ENCODE measurements around the gene KIDINS220. TPM values are rescaled to one million over a fixed set of nuclear protein-coding genes. Genes with fewer than 3 reads are reported as not detected.

The KIDINS220 gene
- total RNA-seq, 2 donors from 2014 or later: 25.6 to 25.8 TPM

DNA sequence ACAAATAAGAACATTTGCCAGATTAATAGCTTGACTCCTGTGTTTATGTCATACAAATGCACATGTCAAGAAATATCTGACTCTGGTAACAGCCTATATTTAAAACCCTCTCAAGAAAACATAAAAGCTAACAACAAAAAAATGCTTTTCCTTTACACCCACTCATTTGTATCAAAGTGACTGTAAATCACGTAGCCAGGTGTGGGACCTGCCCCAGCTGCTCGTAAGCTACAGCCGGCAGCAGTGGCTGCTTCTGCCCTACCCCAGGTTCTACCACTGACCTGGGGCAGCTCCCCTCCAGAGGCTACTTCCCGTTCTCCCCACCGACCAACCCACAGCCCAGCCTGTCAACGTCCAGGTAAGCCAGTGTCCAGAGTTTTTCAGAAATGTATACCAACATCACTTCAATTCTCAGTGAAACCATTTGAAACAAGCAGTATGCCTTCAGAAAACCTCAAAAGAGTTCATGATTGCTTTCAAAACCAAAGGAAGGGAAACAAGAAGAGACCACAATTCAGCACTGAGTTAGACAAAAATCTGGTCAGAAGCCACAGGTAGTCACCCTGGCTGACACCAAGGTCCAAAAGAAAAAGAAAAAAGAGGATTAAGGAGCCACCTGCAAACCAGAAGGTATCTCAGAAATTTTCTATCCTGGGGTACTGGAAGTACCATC is 40.4 kb downstream of the KIDINS220 start:
- DNase-seq (ENCODE audit: low spot score in 2 of 2) (peak in 1 of 2 donors; percentile 31), ATAC-seq (peak; percentile 46 to 92)
- peaks cover 29 to 37% of the 10 kb centered on the region in 2 donors for H3K36me3 Mint-ChIP-seq
- H3K27ac Mint-ChIP-seq: peak overlapping the region; percentile 57 to 96
- no peaks in the 10 kb centered on the region for H3K9me3 Mint-ChIP-seq

DNA sequence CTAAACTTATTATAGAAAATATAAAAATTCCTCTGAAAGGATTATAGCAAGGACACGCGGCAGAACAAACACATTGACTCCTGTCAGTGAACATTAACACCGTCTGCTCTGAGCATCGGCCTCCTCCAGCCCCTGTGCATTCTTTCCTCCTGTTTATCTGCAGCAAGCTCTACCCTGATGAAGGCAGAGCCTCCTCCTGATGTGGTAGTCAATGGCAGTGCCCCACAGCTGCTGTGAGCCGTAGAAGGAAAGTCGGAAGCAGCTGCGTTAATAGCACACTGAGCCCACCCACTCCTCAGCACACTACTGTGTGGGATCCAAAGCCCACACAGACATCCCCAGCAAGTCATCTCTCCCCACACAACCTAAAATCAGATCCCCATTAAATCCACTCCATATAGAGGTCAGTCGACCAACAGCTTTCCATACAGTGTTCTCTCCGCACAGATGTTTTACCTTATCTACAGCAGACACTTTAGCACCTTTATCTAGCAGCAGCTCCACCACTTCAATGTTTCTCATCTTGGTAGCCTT is 41.0 kb downstream of the KIDINS220 start:
- Mint-ChIP-seq H3K9me3 (no peaks in the 10 kb centered on the region), H3K27ac (peak overlapping the region; percentile 2 to 57), H3K36me3 (peaks cover 23 to 31% of the 10 kb centered on the region in 2 donors)
- DNase-seq (ENCODE audit: low spot score in 2 of 2) (no peak), ATAC-seq (peak in 1 of 2 donors; percentile 5)

DNA sequence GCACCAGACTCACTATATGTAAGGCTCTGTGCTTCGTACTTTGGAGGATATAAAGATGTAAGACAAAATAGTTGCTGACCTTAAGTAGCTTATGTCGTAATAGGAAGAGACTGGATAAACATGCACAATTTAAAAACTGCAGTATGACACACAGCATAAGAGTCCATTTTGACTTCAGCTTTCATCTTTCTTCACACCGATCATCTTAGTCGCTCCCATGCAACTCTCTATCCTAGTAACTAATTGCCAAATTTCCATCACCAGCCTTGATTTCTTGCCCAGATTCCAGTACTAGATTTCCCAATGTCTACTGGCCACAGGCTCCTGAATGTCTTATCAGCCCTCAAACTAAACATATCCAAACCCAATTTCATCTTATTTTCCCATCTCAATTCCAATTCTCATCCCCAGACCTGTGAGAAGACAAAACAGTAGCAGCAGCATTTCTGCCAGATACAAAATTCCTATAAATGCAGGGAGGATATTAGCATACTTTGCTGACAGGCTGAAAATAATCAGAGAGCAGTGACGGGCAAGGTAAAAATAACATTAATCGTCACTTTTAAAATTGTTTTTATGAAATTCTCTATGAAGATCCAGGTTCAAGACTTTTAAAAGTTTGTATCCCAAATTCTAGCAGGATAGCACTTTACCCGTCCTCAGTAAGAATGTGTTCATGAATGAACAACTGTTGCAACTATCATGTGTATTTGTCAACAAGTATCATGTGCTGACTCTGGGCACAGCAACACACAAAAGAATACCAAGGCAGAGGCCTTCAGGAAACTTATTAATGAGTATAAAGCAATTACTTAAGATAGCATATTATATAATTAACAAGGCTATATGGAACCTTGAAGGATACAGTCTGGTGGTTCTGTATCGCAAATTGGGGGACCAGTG is 42.2 kb downstream of the KIDINS220 start:
- Mint-ChIP-seq H3K9me3 (no peaks in the 10 kb centered on the region), H3K36me3 (peaks cover 24 to 33% of the 10 kb centered on the region in 2 donors), H3K27ac (no peak overlapping the region)
- ATAC-seq (no peak), DNase-seq (ENCODE audit: low spot score in 2 of 2) (no peak)

DNA sequence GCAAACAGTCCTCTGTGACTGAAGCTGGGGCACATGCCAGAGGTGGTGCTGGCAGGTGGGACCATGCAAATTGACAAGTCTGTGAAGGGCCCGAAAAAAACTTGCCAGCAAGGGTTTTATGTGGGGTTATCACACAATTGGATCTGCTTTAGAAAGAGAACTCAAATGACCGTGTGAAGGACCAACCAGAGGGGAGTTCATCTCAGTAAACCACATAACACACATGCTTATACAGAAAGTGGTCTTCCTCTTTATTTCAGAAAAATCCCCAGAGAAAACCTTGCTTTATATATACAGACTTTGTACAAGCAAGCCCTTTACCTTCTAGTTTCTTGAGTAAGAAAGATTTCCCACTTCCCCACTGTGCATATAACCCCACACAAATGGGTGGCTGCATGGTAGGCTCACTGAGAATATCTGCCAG is 46.7 kb downstream of the KIDINS220 start:
- DNase-seq (ENCODE audit: low spot score in 2 of 2): no peak
- Mint-ChIP-seq H3K9me3 (no peaks in the 10 kb centered on the region), H3K36me3 (peaks cover 25 to 36% of the 10 kb centered on the region in 2 donors), H3K27ac (no peak overlapping the region)
- no peak for ATAC-seq

DNA sequence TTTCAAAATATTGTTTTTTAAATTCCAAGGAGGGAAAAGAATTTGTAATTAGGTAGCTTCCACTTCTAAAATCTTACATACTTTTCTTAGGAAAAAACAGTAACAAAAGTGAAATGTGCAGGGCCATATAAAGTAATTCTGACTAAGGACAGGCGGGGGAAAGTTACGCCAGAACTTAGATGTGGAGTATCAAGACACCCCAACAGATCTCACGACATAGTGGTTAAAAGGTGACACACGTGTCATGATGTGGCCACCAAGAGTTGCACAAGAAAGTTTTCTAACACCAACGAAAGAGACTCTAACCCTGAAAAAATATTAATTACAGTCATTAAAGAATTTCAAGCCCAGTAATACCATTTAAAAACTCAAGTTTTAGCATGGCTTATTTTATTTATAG is 51.0 kb downstream of the KIDINS220 start:
- Mint-ChIP-seq H3K27ac (no peak overlapping the region), H3K9me3 (no peaks in the 10 kb centered on the region), H3K36me3 (peaks cover 15 to 29% of the 10 kb centered on the region in 2 donors)
- DNase-seq (ENCODE audit: low spot score in 2 of 2) (no peak), ATAC-seq (no peak)

DNA sequence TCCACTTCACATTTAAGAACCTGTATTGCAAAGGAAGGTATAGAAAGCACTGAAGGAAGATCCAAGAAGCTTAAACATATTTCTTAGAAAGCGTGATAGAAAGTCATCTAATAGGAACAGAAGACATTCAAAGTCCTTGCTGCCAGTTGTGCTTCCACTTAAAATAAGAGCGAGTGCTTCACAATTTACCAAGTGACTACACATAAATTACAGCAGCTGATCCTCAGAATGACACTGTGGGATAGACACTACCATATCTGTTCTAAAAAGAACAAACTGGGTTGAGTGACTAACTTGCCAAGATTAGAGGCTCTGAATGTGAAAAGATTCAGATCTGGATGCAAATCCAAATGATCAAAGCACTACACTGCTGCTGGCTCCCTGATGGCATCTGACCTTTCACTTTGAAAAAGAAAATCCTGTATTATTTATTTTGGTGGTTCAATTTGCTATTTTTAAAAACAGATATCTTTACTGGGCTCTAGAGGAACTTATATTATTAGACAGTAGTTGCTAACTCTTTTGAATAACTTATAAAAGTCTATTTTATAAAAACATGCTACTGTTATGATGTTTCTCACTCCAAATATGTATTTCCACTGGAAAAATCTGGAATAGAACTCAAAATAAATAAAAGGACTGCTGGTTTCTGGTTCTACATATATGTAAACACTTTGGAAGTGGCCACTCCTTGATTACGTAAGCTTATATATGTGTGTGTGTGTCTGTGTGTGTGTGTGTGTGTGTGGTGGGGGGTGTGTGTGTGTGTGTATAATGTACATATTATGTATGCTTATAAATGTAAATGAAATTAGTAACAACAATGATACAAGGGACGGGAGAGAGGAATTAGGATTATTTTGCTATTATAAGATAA is 57.4 kb downstream of the KIDINS220 start:
- H3K36me3 Mint-ChIP-seq: peaks cover 9 to 21% of the 10 kb centered on the region in 2 donors

DNA sequence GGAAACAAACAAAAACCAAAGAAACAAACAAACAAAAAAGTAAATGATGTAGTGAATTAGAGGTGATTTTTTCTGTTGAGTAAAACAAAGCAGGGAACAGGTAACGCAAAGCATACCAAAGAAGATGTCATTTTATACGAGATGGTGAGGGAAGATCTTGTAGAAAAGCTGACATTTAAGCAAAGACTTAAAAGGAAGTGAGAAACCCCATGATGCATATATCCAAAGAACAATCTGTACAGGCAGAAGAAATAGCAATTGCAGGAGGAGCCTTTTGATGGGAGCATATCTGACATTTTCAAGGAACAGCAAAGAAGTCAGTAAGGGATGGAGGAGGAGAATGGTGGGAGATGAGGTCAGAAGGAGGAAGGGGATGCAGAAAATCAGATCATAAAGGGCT is 63.0 kb downstream of the KIDINS220 start:
- Mint-ChIP-seq H3K36me3 (peaks cover 6 to 15% of the 10 kb centered on the region in 2 donors), H3K9me3 (no peaks in the 10 kb centered on the region), H3K27ac (no peak overlapping the region)
- DNase-seq (ENCODE audit: low spot score in 2 of 2) (no peak), ATAC-seq (no peak)

More for the DNA sequence above, 57.4 kb downstream of the KIDINS220 start:
- Mint-ChIP-seq H3K27ac (no peak overlapping the region), H3K9me3 (no peaks in the 10 kb centered on the region)
- DNase-seq (ENCODE audit: low spot score in 2 of 2) (no peak), ATAC-seq (no peak)

DNA sequence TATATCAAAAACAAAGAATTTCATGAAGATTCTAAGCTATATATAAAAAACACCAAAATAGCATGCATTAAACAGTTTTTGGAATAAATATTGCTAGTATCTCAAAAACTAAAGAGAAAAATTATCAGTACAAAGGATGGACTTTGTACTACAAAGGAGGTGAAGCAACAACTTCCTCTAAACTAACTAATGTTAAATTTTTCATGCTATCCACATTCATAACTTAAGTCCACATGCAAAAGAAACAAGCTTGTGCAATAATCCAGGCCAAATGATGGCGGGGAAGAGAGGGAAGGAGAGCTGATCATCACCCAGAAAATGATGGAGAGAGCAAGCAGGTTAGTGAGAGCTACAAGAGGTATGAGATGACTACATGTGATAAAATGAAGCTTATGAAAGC is 70.1 kb downstream of the KIDINS220 start:
- DNase-seq (ENCODE audit: low spot score in 2 of 2): no peak
- Mint-ChIP-seq H3K9me3 (no peaks in the 10 kb centered on the region), H3K27ac (no peak overlapping the region), H3K36me3 (peaks cover 6 to 13% of the 10 kb centered on the region in 2 donors)
- no peak for ATAC-seq

DNA sequence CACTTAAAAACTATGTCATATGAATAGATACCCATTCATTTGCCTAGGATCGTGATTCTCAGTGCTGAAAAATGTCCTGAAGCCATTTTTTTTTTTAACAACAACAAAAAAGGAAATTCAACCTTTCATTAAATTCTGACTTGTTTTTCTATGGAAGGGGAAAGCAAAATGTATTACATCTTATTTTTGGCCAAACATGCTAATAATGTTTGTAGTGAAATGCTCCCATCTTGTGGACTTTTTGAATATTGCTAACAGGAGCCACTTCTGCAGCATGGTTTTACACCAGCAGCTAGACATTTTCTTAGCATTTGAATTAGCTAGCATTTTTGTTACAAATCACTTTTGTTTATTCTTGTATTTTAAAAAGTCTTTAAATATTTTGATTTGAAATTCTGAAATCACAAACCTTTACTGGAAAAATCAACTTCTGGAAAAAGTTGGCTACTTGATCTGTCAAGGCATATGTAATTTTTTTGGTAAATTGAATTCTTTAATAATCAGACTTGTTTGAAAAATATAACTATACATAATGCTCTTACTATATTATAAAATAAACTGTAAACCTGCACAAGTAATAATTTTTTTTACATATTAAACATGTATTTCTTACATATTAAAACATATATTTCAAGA is 75.8 kb downstream of the KIDINS220 start:
- Mint-ChIP-seq H3K9me3 (peaks cover 0 to 5% of the 10 kb centered on the region in 2 donors), H3K36me3 (peaks cover 22 to 26% of the 10 kb centered on the region in 2 donors), H3K27ac (no peak overlapping the region)
- ATAC-seq: no peak
- no peak for DNase-seq (ENCODE audit: low spot score in 2 of 2)

DNA sequence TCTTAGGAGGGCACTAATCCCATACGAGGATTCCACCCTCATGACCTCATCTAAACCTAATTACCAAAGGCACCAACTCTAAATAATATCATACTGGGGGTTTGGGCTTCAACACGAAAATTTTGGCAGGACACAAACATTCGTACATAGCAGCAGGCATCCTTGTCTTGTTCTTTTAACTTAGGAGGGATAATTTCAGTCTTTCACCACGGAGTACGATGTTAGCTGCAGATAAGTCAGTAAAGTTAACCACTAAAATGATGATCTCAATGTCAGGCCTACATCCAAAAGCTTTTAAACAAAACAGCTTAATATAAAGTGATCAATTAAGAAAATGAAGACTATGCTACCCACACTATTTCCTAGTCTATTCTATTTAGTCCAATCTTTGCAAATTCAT is 80.7 kb downstream of the KIDINS220 start:
- no peak for DNase-seq (ENCODE audit: low spot score in 2 of 2)
- Mint-ChIP-seq H3K9me3 (peaks cover 4 to 5% of the 10 kb centered on the region in 2 donors), H3K27ac (peak overlapping the region in 1 of 2 donors; percentile 41), H3K36me3 (peaks cover 25 to 31% of the 10 kb centered on the region in 2 donors)
- no peak for ATAC-seq

DNA sequence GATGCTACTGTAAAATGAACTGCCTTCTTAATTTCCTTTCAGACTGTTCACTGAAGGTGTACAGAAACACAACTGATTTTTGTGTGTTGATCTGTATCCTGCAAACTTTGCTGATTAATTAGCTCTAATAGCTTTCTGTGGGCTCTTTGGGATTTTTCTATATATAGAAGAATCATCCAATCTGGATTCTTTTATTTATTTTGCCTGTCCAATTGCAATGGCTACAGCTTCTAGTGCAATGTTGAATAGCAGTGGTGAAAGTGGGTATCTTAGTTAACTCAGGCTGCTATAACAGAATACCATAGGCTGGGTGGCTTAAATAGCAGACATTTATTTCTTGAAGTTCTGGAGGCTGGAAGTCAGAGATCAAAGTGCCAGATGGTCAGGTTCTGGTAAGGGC is 81.2 kb downstream of the KIDINS220 start:
- H3K9me3 Mint-ChIP-seq: peaks cover 4 to 5% of the 10 kb centered on the region in 2 donors
- H3K36me3 Mint-ChIP-seq: peaks cover 25 to 31% of the 10 kb centered on the region in 2 donors
- DNase-seq (ENCODE audit: low spot score in 2 of 2): no peak
- H3K27ac Mint-ChIP-seq: peak overlapping the region in 1 of 2 donors; percentile 41
- ATAC-seq: no peak

DNA sequence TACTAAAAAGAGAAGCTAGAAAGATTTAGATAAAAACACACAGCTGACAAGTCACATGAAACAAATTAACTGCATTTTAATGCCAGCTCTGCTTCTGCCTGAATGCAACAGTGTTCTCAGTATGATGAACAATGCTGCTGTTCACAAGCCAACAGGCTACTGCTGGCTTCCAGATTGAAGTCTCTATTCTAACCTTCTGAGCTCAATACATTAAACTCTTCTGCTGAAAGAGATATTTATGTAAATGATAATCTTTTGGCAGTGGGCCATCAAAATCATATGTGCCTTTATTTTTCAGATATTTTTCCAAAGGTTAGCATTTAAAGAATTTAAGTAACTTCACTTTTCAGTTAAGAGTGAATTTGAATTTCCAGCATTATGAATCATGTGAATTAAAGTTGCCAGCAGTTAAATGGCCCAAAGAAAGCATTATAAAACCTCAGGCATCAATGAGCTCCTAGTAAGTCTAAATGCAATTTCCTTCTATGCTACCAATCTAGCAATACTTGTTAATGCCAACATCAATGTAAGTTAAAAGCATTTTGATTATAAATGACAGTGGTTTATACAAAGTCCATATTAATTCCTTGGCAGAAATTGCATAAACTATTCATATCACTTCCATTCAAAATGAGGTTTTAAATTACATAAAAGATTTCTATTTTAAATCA is 83.2 kb downstream of the KIDINS220 start:
- no peak for DNase-seq (ENCODE audit: low spot score in 2 of 2)
- peaks cover 25 to 31% of the 10 kb centered on the region in 2 donors for H3K36me3 Mint-ChIP-seq
- H3K9me3 Mint-ChIP-seq: peaks cover 4 to 5% of the 10 kb centered on the region in 2 donors
- no peak overlapping the region for H3K27ac Mint-ChIP-seq
- ATAC-seq: no peak

DNA sequence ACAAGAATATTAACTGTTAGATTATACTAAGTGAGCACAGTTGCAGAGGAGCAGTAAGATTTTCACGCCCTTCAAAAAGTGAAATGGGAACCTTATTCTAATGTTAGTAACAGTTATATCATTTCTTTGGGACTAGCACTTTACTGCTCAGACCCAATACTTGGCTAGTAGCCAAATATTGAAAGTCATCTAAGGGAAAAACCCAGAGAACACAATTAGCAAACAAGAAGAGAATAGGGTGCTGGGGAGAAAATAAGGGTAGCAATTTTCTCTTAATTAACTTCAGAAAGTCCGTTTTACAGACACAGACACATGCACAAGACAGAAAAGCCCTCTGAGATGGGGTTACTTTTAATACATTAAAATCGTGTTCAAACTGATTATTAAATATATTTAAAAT is 83.8 kb downstream of the KIDINS220 start:
- peaks cover 21 to 26% of the 10 kb centered on the region in 2 donors for H3K36me3 Mint-ChIP-seq

DNA sequence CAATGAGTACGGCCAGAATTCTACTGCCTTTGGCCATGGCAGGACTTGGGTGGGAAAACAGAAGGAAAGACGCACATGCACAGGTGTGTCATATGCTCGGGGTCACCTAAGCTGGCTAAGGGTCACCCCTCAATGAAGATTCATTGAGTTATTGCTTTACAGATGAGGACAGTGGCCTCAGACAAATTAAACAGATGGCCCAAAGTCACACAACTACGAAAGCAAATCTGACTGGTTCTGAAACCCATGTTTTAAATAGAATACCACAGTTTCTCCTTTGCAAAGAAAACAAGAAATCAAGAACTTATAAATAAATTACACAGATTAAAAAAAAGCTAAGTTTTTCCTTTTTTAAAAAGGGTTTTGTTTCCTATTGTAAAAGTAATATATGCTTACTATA is 85.0 kb downstream of the KIDINS220 start:
- ATAC-seq (no peak), DNase-seq (ENCODE audit: low spot score in 2 of 2) (no peak)
- H3K27ac Mint-ChIP-seq: no peak overlapping the region
- H3K9me3 Mint-ChIP-seq: peaks cover 0 to 4% of the 10 kb centered on the region in 2 donors
- H3K36me3 Mint-ChIP-seq: peaks cover 9 to 20% of the 10 kb centered on the region in 2 donors

More for the DNA sequence above, 83.8 kb downstream of the KIDINS220 start:
- DNase-seq (ENCODE audit: low spot score in 2 of 2): no peak
- Mint-ChIP-seq H3K27ac (no peak overlapping the region), H3K9me3 (peaks cover 4 to 5% of the 10 kb centered on the region in 2 donors)
- no peak for ATAC-seq

DNA sequence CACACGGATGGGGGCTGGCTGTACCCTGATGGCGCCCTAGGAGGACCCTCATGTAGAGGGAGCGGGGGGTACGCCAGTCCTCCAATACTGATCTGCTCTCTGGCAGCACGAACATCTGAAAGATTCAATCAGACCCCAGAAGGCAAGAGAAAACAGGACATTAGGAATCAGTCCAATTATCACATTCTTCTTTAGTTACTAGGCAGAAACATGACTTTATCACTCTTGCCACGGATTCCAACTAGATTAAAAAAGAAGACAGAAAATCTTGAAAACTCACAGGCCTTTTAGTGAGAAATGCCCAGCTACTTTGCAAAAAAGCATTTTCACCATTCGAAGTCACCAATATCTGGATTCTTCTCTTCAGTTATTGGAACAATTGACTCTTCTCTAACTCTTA is 87.2 kb downstream of the KIDINS220 start:
- no peak for ATAC-seq
- DNase-seq (ENCODE audit: low spot score in 2 of 2): no peak
- no peaks in the 10 kb centered on the region for H3K9me3 Mint-ChIP-seq
- H3K27ac Mint-ChIP-seq: no peak overlapping the region
- H3K36me3 Mint-ChIP-seq: peaks cover 0 to 2% of the 10 kb centered on the region in 2 donors
